NCI-H1105 treated with DMSO at 0.1 percent for 48 hours (cell line): ENCODE measurements around the gene TSEN54.

Experiments
- DNase-seq: peaks from one replicate; lab custom pipeline; 2025; lab: John Stamatoyannopoulos, UW

The TSEN54 gene

DNA sequence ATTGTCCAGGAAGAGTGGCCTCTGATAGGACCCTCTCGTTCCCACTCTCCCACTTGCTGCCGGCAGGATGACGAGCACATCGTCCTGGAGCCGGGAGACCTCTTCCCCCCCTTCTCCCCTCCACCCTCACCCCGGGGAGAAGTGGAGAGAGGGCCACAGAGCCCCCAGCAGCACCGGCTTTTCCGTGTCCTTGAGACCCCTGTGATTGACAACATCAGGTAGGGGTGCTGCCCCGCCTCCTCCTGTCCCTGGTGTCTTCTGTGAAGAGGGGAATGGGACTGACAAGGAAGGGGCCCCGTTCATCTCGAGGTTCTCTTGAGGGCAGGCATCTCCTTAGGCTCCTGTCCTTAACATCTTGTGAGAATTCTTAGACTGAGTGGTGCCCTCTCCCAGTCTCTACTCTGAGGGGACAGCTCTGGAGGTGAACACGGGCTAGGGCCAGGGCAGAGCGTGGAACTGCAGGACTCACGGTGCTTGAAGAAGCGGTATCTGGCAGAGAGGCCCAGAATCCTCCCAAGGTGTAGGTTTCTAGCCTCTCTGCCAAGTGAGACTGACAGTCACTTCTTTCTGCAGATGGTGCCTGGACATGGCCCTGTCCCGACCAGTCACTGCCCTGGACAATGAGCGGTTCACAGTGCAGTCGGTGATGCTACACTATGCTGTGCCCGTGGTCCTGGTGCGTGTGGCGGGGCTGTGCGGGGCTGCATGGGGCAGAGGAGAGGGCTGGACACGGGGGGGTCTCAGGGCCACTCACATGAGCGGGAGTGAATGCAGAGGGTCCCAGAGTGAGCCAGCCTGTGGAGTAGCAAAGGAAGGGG, 27.4 kb upstream of the TSEN54 start:
- DNase-seq = no peak

DNA sequence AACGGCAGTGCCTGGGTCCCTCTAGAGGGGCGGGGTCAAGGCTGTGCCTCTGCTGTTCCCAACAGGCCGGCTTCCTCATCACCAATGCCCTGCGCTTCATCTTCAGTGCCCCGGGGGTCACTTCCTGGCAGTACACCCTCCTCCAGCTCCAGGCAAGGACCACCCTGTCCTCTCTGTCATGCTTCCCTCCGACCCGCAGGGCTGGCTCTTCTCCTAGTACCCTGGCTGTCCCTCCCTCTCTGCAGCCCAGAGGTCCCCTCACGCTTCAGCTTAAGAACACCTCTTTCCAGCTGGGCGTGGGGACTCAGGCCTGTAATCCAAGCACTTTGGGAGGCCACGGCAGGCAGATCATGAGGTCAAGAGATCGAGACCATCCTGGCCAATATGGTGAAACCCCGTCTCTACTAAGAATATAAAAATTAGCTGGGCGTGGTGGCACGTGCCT, 26.8 kb upstream of the TSEN54 start:
- no peak for DNase-seq

DNA sequence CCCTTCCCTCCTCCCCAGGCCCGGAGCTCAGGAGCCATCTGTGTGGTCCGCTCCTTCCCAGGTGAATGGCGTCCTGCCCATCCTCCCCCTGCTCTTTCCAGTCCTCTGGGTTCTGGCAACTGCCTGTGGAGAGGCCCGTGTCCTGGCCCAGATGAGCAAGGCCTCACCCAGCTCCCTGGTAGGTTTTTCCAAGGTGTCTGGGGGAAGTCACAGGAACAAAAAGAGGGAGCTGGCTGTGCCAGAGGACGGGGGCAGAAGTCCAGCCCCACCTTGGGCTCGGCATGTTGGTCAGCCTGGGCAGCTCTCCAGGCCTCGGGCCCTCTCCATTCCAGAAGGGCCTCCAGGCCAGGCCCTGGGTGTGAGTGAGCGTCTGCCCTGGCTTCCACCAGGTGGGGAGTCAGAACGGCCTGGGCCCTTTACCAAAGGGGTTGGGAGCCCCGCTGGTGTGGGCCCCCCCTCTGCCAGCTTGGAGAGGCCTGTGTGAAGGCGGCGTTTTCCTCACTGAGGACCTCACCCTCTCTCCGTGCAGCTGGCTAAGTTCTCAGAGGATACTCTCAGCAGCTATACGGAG, 26.1 kb upstream of the TSEN54 start:
- no peak for DNase-seq

DNA sequence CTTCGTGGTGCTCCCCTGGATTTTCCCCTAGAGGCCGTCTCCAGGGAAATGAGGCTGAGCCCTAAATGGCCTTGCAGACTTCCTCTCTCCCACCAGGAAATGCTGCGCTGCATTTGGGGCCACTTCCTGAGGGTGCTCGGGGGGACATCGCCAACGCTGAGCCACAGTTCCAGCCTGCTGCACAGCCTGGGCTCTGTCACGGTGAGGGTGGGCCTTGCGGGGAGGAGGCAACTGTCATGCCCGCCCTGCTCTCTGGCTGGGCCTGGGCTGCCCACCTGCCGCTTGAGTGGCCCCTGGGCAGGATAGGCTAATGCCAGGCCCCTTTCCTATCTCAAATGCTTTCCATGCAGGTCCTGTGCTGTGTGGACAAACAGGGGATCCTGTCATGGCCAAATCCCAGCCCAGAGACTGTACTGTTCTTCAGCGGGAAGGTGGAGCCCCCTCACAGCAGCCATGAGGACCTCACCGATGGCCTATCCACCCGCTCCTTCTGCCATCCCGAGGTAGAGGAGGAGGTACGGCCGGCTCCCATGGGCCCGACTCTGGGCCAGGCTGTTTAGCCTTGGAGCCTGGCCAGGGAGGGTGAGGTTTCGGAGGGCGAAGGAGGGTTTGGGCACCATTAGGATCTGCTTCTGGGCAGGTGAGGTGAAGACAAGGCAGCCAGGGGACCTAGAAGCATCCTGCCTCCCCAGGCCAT, 25.2 kb upstream of the TSEN54 start:
- no peak for DNase-seq

DNA sequence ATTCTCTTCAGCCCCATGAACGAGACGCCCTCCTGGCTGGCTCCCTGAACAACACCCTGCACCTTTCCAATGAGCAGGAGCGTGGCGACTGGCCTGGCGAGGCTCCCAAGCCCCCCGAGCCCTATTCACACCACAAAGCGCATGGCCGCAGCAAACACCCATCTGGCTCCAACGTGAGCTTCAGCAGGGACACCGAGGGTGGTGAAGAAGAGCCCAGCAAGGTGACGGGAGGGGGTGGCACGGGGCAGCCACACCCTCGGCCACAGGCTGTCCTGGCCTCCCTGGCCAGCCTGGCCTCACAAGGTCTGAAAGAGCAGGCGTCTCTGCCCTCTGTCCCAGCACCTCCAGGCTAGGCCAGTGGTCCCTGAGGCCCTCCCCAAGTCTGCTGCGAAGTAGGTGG, 24.6 kb upstream of the TSEN54 start:
- no peak for DNase-seq

DNA sequence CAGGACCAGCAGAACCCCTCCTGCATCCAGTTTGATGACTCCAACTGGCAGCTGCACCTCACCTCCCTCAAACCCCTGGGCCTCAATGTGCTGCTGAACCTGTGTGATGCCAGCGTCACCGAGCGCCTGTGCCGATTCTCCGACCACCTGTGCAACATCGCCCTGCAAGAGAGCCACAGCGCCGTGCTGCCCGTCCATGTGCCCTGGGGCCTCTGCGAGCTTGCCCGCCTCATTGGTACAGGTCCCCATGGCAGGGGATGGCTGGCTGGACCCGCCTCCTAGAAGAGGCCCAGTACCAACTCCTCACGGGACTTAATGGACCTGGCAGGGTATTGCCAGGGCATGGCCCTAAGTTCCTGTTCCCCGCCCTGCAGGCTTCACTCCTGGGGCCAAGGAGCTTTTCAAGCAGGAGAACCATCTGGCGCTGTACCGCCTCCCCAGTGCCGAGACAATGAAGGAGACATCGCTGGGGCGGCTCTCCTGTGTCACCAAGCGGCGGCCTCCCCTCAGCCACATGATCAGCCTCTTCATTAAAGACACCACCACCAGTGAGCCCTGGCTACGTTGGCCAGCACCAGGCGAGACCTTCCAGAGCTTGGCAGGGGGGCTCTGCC, 23.7 kb upstream of the TSEN54 start:
- no peak for DNase-seq

DNA sequence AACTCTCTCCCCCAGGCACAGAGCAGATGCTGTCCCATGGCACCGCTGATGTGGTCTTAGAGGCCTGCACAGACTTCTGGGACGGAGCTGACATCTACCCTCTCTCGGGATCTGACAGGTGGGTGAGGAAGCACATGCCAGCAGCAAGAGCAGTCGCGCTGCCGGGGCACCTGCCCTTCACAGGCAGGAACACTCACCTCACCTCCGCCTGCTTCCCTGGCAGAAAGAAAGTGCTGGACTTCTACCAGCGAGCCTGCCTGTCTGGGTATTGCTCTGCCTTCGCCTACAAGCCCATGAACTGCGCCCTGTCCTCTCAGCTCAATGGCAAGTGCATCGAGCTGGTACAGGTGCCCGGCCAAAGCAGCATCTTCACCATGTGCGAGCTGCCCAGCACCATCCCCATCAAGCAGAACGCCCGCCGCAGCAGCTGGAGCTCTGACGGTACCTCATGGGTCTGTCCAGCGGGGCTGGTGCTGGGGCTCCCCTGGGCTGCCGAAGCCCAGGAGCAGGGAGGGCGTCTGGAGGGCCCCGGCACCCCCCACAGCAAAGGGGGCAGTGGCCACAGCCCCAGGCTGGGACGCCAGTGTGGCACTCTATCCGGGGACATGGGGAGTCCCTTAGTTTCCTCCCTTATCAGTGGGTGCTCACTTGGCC, 22.7 kb upstream of the TSEN54 start:
- no peak for DNase-seq

DNA sequence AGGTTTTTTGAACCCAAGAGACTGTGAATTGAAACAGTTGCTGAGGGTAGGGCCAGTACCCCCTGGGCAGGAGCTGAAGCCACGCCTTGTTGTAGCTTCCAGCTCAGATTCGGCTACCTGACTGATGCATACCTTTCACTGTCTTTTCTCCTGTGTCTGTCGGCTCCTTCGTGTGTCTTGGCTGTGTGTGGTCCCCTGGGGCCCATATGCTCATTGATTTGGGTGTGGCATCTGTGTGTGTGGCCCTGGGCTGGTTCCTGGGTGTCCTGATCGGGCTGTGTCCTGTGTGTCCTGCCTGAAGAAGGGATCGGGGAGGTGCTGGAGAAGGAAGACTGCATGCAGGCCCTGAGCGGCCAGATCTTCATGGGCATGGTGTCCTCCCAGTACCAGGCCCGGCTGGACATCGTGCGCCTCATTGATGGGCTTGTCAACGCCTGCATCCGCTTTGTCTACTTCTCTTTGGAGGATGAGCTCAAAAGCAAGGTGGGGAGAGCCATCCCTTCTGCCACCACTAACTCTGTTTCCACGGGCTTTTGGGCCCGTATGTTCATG, 21.9 kb upstream of the TSEN54 start:
- no peak for DNase-seq

DNA sequence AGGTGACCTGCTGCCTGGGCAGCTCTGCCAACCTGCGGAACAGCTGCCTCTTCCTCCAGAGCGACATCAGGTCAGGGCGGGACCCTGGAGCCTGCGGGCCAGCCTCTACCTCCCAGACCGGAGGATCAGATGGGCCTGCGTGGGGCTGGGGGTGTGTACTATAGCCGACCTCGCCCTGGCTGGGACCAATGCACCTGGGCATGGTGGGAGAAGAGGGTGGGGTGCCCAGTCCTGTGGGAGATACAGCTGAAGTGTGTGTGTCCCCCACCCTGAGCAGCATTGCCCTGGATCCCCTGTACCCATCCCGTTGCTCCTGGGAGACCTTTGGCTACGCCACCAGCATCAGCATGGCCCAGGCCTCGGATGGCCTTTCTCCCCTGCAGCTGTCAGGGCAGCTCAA, 20.3 kb upstream of the TSEN54 start:
- DNase-seq = no peak

DNA sequence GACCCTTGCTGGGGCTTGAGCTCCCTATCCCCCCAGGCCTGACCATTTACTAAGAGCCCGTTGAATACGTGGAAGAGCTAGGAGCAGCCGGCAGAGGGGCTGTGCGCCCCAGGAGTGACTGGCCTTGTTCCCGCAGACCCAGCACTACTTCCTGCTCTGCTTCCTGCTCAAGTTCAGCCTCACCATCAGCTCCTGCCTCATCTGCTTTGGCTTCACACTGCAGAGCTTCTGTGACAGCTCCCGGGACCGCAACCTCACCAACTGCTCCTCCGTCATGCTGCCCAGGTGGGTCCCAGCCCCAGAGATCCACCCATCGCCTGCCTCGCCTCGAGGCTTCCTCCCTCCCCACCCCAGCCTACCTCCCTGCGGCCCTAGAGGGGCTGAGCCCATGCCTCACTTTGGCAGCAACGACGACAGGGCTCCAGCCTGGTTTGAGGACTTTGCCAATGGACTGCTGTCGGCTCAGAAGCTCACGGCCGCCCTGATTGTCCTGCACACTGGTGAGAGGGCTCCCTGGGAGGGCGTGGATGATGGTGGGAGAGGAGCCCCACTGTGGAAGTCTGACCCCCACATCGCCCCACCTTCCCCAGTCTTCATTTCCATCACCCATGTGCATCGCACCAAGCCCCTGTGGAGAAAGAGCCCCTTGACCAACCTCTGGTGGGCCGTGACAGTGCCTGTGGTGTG, 18.1 kb upstream of the TSEN54 start:
- no peak for DNase-seq

DNA sequence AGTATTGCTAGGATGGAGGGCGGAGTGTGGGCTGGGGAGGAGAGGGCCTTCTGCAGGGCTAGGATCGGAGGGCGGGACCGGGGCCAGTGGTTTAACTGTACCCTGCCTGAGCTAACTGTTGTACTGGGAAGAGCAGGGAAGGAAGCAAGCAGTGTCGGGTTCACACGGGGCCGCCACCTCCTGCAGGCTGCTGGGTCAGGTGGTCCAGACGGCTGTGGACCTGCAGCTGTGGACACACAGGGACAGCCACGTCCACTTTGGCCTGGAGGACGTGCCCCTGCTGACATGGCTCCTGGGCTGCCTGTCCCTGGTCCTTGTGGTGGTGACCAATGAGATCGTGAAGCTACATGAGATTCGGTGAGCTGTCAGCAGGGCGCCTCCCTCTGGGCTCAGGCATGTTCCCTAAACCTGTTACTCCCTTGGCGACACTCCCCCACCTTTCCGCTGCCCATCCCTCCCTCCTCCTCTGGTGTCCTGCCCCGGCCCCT, 17.6 kb upstream of the TSEN54 start:
- no peak for DNase-seq

DNA sequence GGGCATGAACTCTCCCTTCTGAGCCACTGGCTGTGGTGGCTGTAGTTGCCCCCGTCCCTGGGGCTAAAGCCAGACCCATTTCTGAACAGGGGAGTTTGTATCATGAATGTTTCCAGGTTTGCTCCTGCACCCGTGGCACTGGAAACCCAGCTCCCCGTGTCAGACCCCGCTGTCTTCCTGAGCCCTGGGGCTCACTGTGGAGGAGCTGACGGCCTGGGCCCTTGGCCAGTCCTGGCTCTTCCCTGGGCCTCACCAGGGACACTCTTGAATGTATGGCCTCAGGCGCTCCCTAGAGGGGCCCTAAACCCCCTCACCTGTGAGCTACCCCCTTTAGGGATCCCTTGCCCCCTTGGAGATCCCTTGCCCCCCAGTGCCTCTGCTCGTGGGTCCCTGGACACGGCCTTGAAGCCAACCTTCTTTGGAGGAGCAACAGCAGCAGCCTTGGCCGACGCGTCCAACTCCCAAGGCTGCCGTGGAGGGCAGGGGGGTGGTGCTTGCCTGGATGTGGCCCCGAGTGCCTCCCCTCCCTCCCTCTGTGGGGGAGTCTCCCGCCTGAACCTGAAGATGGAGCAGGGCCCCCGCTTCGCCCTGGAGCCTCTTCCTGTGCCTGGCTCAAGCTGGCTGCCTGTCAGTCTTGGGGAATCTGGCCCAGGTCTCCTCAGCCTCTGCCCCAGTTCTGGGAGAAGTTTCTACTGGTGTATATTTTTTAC, 16.9 kb upstream of the TSEN54 start:
- no peak for DNase-seq

DNA sequence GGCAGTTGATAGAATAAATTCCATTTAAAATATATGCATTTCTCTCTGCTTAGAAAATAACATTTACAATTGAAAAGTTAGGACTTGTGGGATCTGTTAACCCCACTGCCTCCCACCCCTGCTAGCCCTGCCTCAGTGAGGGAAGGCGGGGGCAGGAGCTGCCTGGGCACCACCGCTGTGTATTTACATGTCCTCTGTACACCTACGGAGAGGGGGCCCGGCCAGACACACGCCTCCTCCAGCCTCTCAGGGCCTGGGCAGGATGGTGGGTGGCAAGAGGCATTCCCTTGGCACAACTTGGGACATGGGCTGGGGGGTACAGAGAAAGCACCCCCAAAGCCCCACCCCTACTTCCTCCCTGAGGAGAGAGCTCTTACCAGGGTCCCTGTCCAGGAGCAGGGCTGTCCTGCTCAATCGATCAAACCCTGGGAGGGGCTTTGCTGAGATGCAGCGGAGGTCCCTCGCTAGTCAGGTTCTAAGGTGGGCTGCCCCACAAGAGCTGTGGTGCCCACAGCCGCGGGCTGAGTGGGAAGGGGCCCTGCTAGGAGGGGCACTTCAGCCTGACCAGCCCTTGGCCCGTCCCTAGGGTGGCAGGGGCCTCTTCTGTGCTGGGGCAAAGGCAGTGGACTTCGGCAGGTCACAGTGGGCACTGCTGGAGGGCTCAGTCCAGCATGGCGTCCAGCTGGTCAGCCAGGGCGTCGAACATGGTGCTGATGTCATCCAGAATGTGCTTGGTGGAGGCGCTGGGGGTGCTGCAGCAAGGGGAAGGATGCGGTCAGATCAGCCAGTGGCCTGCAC, 15.7 kb upstream of the TSEN54 start:
- DNase-seq = no peak

DNA sequence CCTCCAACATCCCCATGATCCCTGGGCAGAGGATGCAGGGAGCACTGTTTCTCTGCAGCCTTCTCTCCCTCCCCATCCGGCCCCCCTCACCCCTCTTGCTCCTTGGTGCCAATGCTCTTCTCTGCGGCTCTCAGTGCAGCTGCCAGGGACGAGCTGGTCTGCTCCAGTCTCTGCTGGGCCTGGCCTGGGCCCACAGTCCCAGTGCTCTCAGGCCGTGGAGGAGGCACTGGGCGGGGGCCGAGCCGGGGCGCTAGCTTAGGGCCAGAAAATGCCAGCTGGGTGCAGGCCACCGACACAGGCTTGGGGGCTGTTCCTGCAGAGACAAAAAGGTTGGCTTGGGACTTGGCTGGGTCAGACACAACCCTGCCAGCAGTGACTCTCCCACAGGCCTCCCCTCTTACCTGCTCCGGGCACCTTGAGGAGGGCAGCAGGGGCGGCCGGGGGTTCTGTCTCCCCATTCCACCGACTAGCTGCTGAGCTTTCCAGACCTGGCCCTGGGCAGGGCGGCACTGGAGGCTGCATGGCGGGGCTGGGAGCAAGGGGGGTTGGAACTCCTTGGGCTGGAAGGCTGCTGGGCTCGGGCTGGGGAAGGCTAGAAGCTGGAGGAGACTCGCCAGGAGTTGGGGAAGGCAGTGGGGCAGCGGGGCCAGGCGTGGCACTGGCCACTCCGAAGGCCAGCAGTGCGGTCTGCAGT, 14.8 kb upstream of the TSEN54 start:
- no peak for DNase-seq

DNA sequence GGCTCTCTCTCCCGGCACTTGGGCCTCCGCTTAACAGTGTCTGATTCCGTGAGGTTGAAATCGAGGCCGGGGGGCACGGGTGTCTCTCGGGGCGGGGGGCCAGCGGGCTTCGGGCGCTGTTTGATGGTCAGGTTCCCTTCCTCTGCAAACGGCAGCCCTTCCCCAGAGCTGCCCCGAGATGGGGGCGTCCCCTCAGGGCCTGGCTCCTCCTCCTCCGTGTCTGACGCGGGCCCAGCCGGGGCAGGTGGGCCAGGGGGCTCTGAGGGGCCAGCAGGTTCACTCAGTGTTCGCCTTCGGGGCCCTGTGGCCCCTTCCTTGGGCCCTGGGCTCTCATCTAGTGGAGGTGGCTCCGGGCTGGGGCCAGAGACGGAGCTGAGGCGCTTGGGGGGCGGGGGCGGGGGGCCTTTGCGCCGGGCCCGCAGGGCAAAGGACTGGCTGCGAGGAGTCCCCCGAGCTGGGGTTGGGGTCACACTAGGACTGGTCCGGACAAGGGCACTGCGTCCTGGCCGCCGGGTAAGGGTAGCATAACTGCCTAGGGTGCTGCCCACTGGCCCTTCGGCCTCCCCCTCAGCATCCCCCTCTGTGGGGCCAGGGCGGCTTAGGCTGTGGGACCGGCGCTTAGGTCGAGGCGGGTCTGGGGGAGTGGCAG, 14.1 kb upstream of the TSEN54 start:
- DNase-seq = no peak

DNA sequence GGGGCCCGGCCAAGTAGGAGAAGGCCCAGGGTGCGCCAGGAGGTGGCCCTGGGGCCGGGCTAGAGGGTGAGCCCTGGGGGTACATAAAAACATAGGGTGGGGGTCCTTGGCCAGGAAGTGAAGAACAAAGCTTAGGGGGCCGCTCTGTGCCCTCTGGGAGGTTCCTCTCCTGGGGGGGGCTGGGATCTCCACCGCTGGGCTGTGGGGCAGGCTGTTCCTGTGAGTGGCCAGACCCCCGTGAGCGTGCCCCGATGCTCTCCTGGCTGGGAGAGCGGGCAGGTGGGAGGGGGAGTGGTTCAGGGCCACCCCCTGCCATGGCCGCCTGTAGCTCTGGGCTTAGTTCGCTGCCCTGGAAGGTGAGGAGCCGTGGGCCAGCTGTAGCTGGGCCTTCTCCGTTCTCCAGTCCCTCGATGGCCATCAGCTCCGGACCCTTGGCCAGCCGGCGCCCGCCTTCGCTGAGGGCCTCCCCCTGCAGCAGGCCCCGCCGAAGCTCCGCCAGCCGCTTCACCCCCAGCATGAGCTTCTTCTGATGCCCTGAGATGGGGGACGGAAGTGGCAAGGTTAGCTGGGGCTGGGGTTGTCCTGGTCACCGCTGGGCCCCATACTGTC, 13.5 kb upstream of the TSEN54 start:
- no peak for DNase-seq

DNA sequence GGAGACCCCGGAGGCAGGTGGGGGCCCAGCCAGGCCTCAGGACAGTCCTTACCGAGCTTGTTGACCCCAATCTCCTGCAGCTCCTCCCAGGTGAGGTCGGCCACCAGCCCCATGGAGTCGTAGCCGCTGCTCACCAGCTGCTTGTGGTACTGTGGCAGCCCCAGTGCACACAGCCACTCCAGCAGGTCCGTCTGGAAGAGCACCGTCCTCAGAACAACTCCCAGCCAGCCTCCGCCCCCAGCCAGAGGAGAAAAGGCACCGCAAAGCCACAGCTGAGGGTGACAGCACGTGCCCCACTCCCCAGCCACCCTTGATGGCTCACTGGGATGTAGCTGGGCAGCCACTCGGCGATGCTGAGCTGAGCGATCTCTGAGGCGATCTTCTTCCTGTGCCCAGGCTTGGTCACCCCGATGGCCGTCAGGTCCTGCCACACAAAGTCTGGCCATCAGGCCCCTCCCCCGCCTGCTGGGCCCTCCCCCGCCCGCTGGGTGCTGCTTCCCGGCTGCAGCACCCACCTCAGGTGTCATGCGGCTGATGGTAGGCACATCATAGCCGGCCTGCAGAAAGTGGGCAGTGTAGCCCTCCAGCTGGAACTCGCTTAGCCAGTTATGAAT, 12.9 kb upstream of the TSEN54 start:
- no peak for DNase-seq

DNA sequence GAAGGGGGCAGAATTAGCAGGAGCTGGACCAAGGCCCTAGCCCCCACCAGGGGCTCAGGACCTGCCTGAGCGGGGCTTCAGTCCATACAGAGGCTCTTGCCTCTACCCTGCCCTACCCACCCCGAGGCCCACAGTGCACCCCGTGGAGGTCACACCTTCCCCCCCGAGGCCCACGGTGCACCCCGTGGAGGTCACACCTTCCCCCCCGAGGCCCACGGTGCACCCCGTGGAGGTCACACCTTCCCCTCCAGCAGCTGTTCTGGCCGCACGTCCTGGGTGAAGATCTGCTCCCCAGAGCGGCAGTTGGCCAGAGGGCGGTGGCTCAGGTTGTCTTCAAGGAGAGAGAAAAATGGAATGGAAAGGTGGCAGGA, 12.4 kb upstream of the TSEN54 start:
- DNase-seq = no peak
